ENCODE measurements around the gene C1orf53.
A peak's percentile ranks its signal among the peaks of the same experiment; 100 is the strongest.

Gene C1orf53

GRCh38 chr1:197927908-197928665 lies 25.7 kb downstream of the C1orf53 start:
- Histone ChIP-seq H3K79me2 (ENCODE audit: insufficient read depth, low read length) (no peaks in the 10 kb centered on the region), H3F3A (ENCODE audit: insufficient read depth, low read length) (no peaks in the 10 kb centered on the region), H3K36me3 (ENCODE audit: insufficient read depth, low read length) (no peaks in the 10 kb centered on the region), H3K9me2 (ENCODE audit: low read depth, low read length) (no peaks in the 10 kb centered on the region), H3K4me2 (ENCODE audit: low read length) (peak overlapping the region; percentile 69), H4K20me1 (ENCODE audit: insufficient read depth, low read length) (no peaks in the 10 kb centered on the region), H3K27me3 (ENCODE audit: insufficient read depth, low read length) (no peaks in the 10 kb centered on the region), H2AFZ (ENCODE audit: low read length) (peak overlapping the region; percentile 93), H3K9me3 (ENCODE audit: low read length) (no peaks in the 10 kb centered on the region), H3K4me3 (ENCODE audit: low read depth, low read length, poor library complexity, severe bottlenecking) (peak overlapping the region; percentile 49), H3K27ac (ENCODE audit: low read depth, low read length, poor library complexity, severe bottlenecking) (no peak overlapping the region), H3K9ac (ENCODE audit: low read length) (no peak overlapping the region), H3K4me1 (ENCODE audit: insufficient read depth, low read length, severe bottlenecking) (peaks cover 8% of the 10 kb centered on the region)
- TF ChIP-seq EZH2 (IDR thresholded peaks at IDR 0.05; ENCODE audit: borderline replicate concordance, low read length), result no peak
- TF ChIP-seq CTCF (IDR thresholded peaks at IDR 0.05; ENCODE audit: low read length), result no peak

GRCh38 chr1:197928849-197929336 lies 26.5 kb downstream of the C1orf53 start:
- Histone ChIP-seq H3K9me2 (ENCODE audit: low read depth, low read length) (no peaks in the 10 kb centered on the region), H3F3A (ENCODE audit: insufficient read depth, low read length) (no peaks in the 10 kb centered on the region), H3K9me3 (ENCODE audit: low read length) (no peaks in the 10 kb centered on the region), H3K4me2 (ENCODE audit: low read length) (peak overlapping the region; percentile 69), H3K79me2 (ENCODE audit: insufficient read depth, low read length) (no peaks in the 10 kb centered on the region), H3K27me3 (ENCODE audit: insufficient read depth, low read length) (no peaks in the 10 kb centered on the region), H2AFZ (ENCODE audit: low read length) (peak overlapping the region; percentile 93), H3K36me3 (ENCODE audit: insufficient read depth, low read length) (no peaks in the 10 kb centered on the region), H4K20me1 (ENCODE audit: insufficient read depth, low read length) (no peaks in the 10 kb centered on the region), H3K4me1 (ENCODE audit: insufficient read depth, low read length, severe bottlenecking) (peaks cover 8% of the 10 kb centered on the region), H3K27ac (ENCODE audit: low read depth, low read length, poor library complexity, severe bottlenecking) (no peak overlapping the region), H3K4me3 (ENCODE audit: low read depth, low read length, poor library complexity, severe bottlenecking) (peak overlapping the region; percentile 49), H3K9ac (ENCODE audit: low read length) (peak overlapping the region; percentile 8; the same call in 1 of the 2 replicates)
- TF ChIP-seq EZH2 (IDR thresholded peaks at IDR 0.05; ENCODE audit: borderline replicate concordance, low read length) (no peak), CTCF (IDR thresholded peaks at IDR 0.05; ENCODE audit: low read length) (no peak)

- H3K4me1 ChIP-seq (ENCODE audit: insufficient read depth, low read length, severe bottlenecking), result peaks cover 8% of the 10 kb centered on the region
- H3K36me3 ChIP-seq (ENCODE audit: insufficient read depth, low read length), result no peaks in the 10 kb centered on the region
- H3K9ac ChIP-seq (ENCODE audit: low read length), result no peak overlapping the region
- H3K27me3 ChIP-seq (ENCODE audit: insufficient read depth, low read length), result no peaks in the 10 kb centered on the region
- H3K9me2 ChIP-seq (ENCODE audit: low read depth, low read length), result no peaks in the 10 kb centered on the region
- no peaks in the 10 kb centered on the region for H4K20me1 ChIP-seq (ENCODE audit: insufficient read depth, low read length)
- no peak overlapping the region for H2AFZ ChIP-seq (ENCODE audit: low read length)
- no peak overlapping the region for H3K27ac ChIP-seq (ENCODE audit: low read depth, low read length, poor library complexity, severe bottlenecking)
- H3K9me3 ChIP-seq (ENCODE audit: low read length), result no peaks in the 10 kb centered on the region
- H3K4me2 ChIP-seq (ENCODE audit: low read length), result no peak overlapping the region
- no peaks in the 10 kb centered on the region for H3K79me2 ChIP-seq (ENCODE audit: insufficient read depth, low read length)
- H3K4me3 ChIP-seq (ENCODE audit: low read depth, low read length, poor library complexity, severe bottlenecking), result no peak overlapping the region
- no peaks in the 10 kb centered on the region for H3F3A ChIP-seq (ENCODE audit: insufficient read depth, low read length)
- TF ChIP-seq CTCF (IDR thresholded peaks at IDR 0.05; ENCODE audit: low read length) (no peak), EZH2 (IDR thresholded peaks at IDR 0.05; ENCODE audit: borderline replicate concordance, low read length) (no peak)
Measured at GRCh38 chr1:197933016-197933415, 30.6 kb downstream of the C1orf53 start.
